Esophagus muscularis mucosa (tissue), 4 donors: Measurements from ENCODE around the gene CAMSAP1. TPM values are rescaled to one million over a fixed set of nuclear protein-coding genes. Genes with fewer than 3 reads are reported as not detected.
"Not testable (repeated sequence)": the region's sequence is repeated elsewhere in the genome, so short reads cannot be mapped to it uniquely, and the experiment has no call there.

Experiments used
- DNase-seq: peaks from one replicate; pipeline ENCODE4 v3.0.0-alpha.2; 2017; ENCODE audit errors: extremely low spot score
- H3K27ac ChIP-seq, 4 donors: fragments of 200-600 bp; sonication (generic); replicated peaks in 1 of 4; 1 replicate in 3 of 4; 2 replicates in 1 of 4; pipeline ENCODE4 v1.5.1; 2016 to 2019; ENCODE audit warnings: mild to moderate bottlenecking in 1 of 4
- H3K27me3 ChIP-seq, 4 donors: fragments of 200-600 bp; sonication (generic); one replicate each; pipeline versions ENCODE4 v1.5.1 to v1.6.0; 2016 to 2019
- H3K36me3 ChIP-seq, 4 donors: fragments of 200-600 bp; sonication (generic); one replicate each; pipeline ENCODE4 v1.5.1; 2016 to 2019
- H3K4me1 ChIP-seq, 4 donors: fragments of 200-600 bp; sonication (generic); one replicate each; pipeline ENCODE4 v1.5.1; 2016 to 2019
- H3K4me3 ChIP-seq, 4 donors: fragments of 200-600 bp; sonication (generic); 1 replicate in 2 of 4; 2 replicates in 2 of 4; pipeline ENCODE4 v1.5.1; 2016 to 2019; ENCODE audit warnings: mild to moderate bottlenecking in 4 of 4, moderate library complexity in 1 of 4
- H3K9me3 ChIP-seq, 4 donors: fragments of 200-600 bp; sonication (generic); 1 replicate in 3 of 4; 2 replicates in 1 of 4; pipeline ENCODE4 v1.5.1; 2016 to 2019
- EP300 ChIP-seq: sonication (generic); formaldehyde crosslinking; IDR thresholded peaks from one replicate; pipeline ENCODE4 v1.6.1; 2017; ENCODE audit warnings: antibody characterized with exemption
- POLR2A ChIP-seq: fragments of 450-650 bp; IDR thresholded peaks from one replicate; pipeline ENCODE4 v1.6.1; 2017; ENCODE audit warnings: antibody characterized with exemption, moderate library complexity, mild to moderate bottlenecking, low read depth
- POLR2AphosphoS5 ChIP-seq, 2 donors: sonication (generic); formaldehyde crosslinking; IDR thresholded peaks; one replicate each; pipeline ENCODE4 v1.6.1; 2017; ENCODE audit warnings: antibody characterized with exemption in 2 of 2
- WGBS: methylation state at CpG from one replicate; pipeline ENCODE4 v1.1.5; 2018; 5-methylcytosine and 5-hydroxymethylcytosine counted together
- intact Hi-C: fragments of 100-400 bp; cut with DNase I; formaldehyde crosslinking; loops from one replicate; pipeline ENCODE4 v1.15.1; 2023
- total RNA-seq, 4 donors: library from RNA; depleted of rRNA; stranded (reverse); fragments of >200 nt; gene quantifications; one replicate each; pipeline versions ENCODE4 v1.1.0 to v1.2.1, GENCODE V29; 2016
- TF ChIP-seq, protein P1 (sequence below), 3 experiments: fragments of 200-600 bp in 2 of 3; fragments of 450-650 bp in 1 of 3; sonication (generic) in 2 of 3; IDR thresholded peaks; one replicate each; pipeline ENCODE4 v1.5.1; 2017 to 2019; ENCODE audit warnings: antibody characterized with exemption in 3 of 3, mild to moderate bottlenecking in 2 of 3, moderate library complexity in 1 of 3

Gene CAMSAP1
- total RNA-seq, 4 donors from 2014 or later: 21.0 to 52.7 (median 30.5) TPM

- TF ChIP-seq EP300: no peak
- no peak for DNase-seq
- intact Hi-C loops: no loop called here
- Histone ChIP-seq H3K4me3 (no peak overlapping the region), H3K27me3 (no peaks in the 10 kb centered on the region), H3K9me3 (no peaks in the 10 kb centered on the region), H3K36me3 (no peaks in the 10 kb centered on the region), H3K27ac (no peak overlapping the region), H3K4me1 (peaks cover 13 to 29% (median 16%) of the 10 kb centered on the region in 4 donors)
- 96% methylated on average over 4 of the region's 4 CpGs for WGBS
Measured at GRCh38 chr9:135895202-135895848, 12.0 kb downstream of the CAMSAP1 start.

DNA sequence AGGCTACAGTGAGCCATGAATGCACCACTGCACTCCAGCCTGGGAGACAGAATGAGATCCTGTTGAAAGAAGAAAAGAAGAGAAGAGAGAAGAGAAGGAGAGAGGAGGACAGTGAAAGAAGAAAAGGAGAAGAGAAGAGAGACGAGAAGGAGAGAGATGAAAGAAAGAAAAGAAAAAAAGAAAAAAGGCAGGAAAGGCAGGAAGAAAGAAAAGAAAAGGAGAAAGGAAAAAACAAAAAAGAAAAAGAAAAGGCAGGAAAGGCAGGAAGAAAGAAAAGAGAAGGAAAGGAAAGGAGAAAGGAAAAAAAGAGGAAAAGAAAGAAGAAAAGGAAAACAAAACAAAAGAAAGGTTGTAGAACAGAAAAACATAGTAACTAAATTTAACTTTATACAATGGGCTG is 14.2 kb downstream of the CAMSAP1 start:
- intact Hi-C loops: no loop called here
- no peaks in the 10 kb centered on the region for H3K27me3 ChIP-seq
- DNase-seq: no peak
- TF ChIP-seq EP300: no peak
- TF ChIP-seq, protein P1, sequence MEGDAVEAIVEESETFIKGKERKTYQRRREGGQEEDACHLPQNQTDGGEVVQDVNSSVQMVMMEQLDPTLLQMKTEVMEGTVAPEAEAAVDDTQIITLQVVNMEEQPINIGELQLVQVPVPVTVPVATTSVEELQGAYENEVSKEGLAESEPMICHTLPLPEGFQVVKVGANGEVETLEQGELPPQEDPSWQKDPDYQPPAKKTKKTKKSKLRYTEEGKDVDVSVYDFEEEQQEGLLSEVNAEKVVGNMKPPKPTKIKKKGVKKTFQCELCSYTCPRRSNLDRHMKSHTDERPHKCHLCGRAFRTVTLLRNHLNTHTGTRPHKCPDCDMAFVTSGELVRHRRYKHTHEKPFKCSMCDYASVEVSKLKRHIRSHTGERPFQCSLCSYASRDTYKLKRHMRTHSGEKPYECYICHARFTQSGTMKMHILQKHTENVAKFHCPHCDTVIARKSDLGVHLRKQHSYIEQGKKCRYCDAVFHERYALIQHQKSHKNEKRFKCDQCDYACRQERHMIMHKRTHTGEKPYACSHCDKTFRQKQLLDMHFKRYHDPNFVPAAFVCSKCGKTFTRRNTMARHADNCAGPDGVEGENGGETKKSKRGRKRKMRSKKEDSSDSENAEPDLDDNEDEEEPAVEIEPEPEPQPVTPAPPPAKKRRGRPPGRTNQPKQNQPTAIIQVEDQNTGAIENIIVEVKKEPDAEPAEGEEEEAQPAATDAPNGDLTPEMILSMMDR (IDR thresholded peaks at IDR 0.05): no peak
- TF ChIP-seq POLR2A: no peak
- no peak for TF ChIP-seq POLR2AphosphoS5 (IDR thresholded peaks at IDR 0.05)
- peaks cover 20 to 46% (median 36%) of the 10 kb centered on the region in 4 donors for H3K4me1 ChIP-seq
- no peak overlapping the region for H3K27ac ChIP-seq
- no peak overlapping the region for H3K4me3 ChIP-seq
- 96% methylated on average over 1 of the region's 1 CpG for WGBS
- no peaks in the 10 kb centered on the region for H3K36me3 ChIP-seq
- no peaks in the 10 kb centered on the region for H3K9me3 ChIP-seq

DNA sequence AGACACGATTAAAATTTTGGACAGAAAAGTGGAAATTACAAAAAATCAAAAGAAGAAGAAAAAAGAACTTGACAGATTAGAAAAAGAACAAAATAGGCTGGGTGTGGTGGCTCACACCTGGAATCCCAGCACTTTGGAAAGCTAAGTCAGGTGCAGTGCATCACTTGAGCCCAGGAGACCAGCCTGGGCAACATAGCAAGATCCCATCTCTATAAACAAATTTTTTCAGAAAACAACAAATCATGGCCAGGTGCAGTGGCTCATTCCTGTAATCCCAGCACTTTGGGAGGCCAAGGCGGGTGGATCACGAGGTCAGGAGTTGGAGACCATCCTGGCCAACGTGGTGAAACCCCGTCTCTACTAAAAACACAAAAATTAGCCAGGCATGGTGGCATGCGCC is 15.0 kb downstream of the CAMSAP1 start:
- H3K27ac ChIP-seq, H3K27me3 ChIP-seq, H3K9me3 ChIP-seq, DNase-seq, H3K4me3 ChIP-seq, intact Hi-C loops, H3K36me3 ChIP-seq: not testable (repeated sequence)
- H3K4me1 ChIP-seq: peaks cover 27 to 54% (median 44%) of the 10 kb centered on the region in 4 donors
- 92% methylated on average over 6 of the region's 6 CpGs for WGBS

GRCh38 chr9:135891027-135891631 is 16.2 kb downstream of the CAMSAP1 start:
- no peaks in the 10 kb centered on the region for H3K36me3 ChIP-seq
- H3K27ac ChIP-seq: no peak overlapping the region
- 51% methylated on average over 8 of the region's 8 CpGs for WGBS
- TF ChIP-seq EP300 (no peak), POLR2AphosphoS5 (IDR thresholded peaks at IDR 0.05) (no peak), POLR2A (no peak)
- TF ChIP-seq, protein P1 (IDR thresholded peaks at IDR 0.05): no peak
- no peaks in the 10 kb centered on the region for H3K27me3 ChIP-seq
- intact Hi-C loops: no loop called here
- no peak for DNase-seq
- H3K4me3 ChIP-seq: no peak overlapping the region
- no peaks in the 10 kb centered on the region for H3K9me3 ChIP-seq
- H3K4me1 ChIP-seq: peaks cover 39 to 65% (median 56%) of the 10 kb centered on the region in 4 donors

DNA sequence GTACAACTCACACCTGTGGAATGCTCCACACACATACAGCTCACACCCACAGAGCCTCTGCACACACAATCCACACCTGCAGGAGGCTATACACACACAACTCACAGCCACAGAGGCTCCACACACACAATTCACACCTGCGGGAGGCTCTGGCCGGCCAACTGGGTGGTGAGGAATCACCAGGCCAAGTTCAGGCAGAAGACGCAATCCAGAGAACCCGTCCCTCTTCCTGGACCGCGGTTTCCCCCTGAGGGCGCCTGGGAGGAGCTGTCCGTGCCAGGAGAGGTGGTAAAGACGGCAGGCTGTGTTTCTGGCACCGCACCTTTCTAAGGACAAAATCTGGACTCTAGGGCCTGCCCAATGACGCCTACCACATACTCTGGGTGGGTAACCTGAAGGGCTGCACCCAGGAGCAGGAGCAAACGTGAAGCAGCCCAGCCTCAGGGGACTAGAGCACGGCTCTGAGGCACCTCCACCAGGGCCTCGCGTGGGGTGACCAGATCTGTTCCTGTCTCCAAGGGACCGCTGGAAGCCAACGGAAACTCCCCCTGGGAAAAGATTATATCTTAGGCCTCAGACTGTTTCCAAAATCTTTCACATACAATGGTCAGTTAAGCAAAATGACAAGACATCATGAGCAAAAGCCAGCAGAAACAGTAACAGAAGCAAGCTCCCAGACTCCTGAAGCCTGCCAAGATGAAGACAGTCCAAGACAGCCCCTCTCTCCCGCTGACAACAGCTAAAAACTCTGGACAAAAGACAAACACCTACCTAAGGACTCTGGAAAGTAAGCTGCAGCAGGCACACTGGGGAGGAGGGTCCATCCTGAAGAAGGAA is 16.9 kb downstream of the CAMSAP1 start:
- no peak for TF ChIP-seq POLR2AphosphoS5 (IDR thresholded peaks at IDR 0.05)
- no peak for TF ChIP-seq POLR2A
- TF ChIP-seq, protein P1 (IDR thresholded peaks at IDR 0.05): no peak
- TF ChIP-seq EP300: no peak
- no peak for DNase-seq
- intact Hi-C loops: no loop called here
- Histone ChIP-seq H3K27ac (no peak overlapping the region), H3K27me3 (no peaks in the 10 kb centered on the region), H3K4me3 (no peak overlapping the region), H3K4me1 (peaks cover 41 to 70% (median 62%) of the 10 kb centered on the region in 4 donors), H3K36me3 (no peaks in the 10 kb centered on the region), H3K9me3 (no peaks in the 10 kb centered on the region)
- 60% methylated on average over 15 of the region's 18 CpGs for WGBS
